ENCODE results near the gene SLC12A4.

GRCh38 chr16:67968400-67969253 is at the start of gene SLC12A4:
- TF ChIP-seq POLR2A (IDR thresholded peaks at IDR 0.05), result peak; percentile 34 to 85
- peak in 2 of 3 donors; percentile 7 to 32 for TF ChIP-seq POLR2AphosphoS5 (IDR thresholded peaks at IDR 0.05)
- TF ChIP-seq, protein P1, sequence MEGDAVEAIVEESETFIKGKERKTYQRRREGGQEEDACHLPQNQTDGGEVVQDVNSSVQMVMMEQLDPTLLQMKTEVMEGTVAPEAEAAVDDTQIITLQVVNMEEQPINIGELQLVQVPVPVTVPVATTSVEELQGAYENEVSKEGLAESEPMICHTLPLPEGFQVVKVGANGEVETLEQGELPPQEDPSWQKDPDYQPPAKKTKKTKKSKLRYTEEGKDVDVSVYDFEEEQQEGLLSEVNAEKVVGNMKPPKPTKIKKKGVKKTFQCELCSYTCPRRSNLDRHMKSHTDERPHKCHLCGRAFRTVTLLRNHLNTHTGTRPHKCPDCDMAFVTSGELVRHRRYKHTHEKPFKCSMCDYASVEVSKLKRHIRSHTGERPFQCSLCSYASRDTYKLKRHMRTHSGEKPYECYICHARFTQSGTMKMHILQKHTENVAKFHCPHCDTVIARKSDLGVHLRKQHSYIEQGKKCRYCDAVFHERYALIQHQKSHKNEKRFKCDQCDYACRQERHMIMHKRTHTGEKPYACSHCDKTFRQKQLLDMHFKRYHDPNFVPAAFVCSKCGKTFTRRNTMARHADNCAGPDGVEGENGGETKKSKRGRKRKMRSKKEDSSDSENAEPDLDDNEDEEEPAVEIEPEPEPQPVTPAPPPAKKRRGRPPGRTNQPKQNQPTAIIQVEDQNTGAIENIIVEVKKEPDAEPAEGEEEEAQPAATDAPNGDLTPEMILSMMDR (IDR thresholded peaks at IDR 0.05), result no peak

Data from suprapubic skin (tissue), 4 donors.